ENCODE measurements around the gene LRRC75A. TPM values are rescaled to one million over a fixed set of nuclear protein-coding genes. Genes with fewer than 3 reads are reported as not detected.

The LRRC75A gene
- total RNA-seq, 2 donors from 2014 or later = 3.7 to 4.0 TPM

DNA sequence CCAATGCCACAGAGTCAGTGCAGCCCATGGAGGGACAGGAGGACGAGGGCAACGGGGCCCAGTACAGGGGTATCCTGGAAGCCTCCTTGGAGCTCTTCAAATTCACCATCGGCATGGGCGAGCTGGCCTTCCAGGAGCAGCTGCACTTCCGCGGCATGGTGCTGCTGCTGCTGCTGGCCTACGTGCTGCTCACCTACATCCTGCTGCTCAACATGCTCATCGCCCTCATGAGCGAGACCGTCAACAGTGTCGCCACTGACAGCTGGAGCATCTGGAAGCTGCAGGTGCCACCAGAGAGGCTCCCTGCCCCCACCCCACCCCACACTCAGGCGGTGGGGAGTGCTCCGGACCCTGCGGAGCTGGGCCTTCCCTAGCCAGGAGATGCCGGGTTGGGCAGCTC, 60.0 kb downstream of the LRRC75A start:
- Histone ChIP-seq H3K36me3 (no peaks in the 10 kb centered on the region), H3K4me1 (ENCODE audit: control insufficient read depth in 1 of 2, low read depth in 2 of 2) (no peaks in the 10 kb centered on the region), H3K9me3 (no peaks in the 10 kb centered on the region), H3K27me3 (replicated peaks; ENCODE audit: insufficient read depth) (no peaks in the 10 kb centered on the region), H3K4me3 (no peak overlapping the region), H3K27ac (no peak overlapping the region)
- DNase-seq (ENCODE audit: low spot score) (no peak), ATAC-seq (ENCODE audit: insufficient number of reproducible peaks, low FRiP score, low read depth) (no peak)
- TF ChIP-seq, protein P1, sequence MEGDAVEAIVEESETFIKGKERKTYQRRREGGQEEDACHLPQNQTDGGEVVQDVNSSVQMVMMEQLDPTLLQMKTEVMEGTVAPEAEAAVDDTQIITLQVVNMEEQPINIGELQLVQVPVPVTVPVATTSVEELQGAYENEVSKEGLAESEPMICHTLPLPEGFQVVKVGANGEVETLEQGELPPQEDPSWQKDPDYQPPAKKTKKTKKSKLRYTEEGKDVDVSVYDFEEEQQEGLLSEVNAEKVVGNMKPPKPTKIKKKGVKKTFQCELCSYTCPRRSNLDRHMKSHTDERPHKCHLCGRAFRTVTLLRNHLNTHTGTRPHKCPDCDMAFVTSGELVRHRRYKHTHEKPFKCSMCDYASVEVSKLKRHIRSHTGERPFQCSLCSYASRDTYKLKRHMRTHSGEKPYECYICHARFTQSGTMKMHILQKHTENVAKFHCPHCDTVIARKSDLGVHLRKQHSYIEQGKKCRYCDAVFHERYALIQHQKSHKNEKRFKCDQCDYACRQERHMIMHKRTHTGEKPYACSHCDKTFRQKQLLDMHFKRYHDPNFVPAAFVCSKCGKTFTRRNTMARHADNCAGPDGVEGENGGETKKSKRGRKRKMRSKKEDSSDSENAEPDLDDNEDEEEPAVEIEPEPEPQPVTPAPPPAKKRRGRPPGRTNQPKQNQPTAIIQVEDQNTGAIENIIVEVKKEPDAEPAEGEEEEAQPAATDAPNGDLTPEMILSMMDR (IDR thresholded peaks at IDR 0.05) = no peak

DNA sequence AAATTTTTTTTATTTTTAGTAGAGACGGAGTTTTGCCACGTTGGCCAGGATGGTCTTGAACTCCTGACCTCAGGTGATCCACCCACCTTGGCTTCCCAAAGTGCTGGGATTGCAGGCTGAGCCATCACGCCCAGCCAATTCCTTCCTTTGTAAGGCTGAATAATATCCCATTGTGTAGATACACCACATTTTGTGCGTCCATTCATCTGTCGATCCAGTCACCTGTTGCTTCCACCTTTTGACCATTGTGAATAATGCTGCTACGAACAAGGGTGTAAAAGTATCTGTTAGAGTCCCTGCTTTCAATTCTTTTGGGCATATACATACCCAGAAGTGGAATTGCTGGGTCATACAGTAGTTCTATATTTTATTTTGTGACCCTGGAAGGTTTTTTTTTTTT, 61.3 kb downstream of the LRRC75A start:
- Histone ChIP-seq H3K36me3 (no peaks in the 10 kb centered on the region), H3K9me3 (no peaks in the 10 kb centered on the region), H3K27me3 (replicated peaks; ENCODE audit: insufficient read depth) (no peaks in the 10 kb centered on the region), H3K4me1 (ENCODE audit: control insufficient read depth in 1 of 2, low read depth in 2 of 2) (no peaks in the 10 kb centered on the region), H3K27ac (no peak overlapping the region), H3K4me3 (no peak overlapping the region)
- TF ChIP-seq, protein P1 (IDR thresholded peaks at IDR 0.05) = no peak
- ATAC-seq (ENCODE audit: insufficient number of reproducible peaks, low FRiP score, low read depth) = no peak
- DNase-seq (ENCODE audit: low spot score) = no peak

DNA sequence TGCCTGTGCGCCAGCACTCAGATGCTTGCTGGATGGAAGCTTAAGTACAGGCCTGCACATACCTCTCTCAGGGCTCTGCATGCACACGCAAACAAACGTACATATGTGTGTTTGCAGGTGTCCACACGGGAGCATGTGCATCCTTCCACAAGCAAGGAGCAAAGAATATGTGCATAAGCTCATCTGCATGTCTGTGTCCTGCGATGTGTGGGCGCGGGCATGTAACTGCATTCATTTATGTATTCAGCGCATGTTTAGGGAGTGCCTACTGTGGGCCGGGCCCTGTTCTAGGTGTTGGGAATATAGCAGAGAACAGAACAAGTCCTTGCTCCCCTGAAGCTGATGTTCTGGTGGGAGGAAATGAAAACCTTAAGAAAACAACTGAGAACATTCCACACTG, 62.9 kb downstream of the LRRC75A start:
- Histone ChIP-seq H3K27me3 (replicated peaks; ENCODE audit: insufficient read depth) (no peaks in the 10 kb centered on the region), H3K4me1 (ENCODE audit: control insufficient read depth in 1 of 2, low read depth in 2 of 2) (no peaks in the 10 kb centered on the region), H3K27ac (no peak overlapping the region), H3K4me3 (no peak overlapping the region), H3K36me3 (no peaks in the 10 kb centered on the region), H3K9me3 (no peaks in the 10 kb centered on the region)
- ATAC-seq (ENCODE audit: insufficient number of reproducible peaks, low FRiP score, low read depth) (no peak), DNase-seq (ENCODE audit: low spot score) (no peak)
- TF ChIP-seq, protein P1 (IDR thresholded peaks at IDR 0.05) = no peak

DNA sequence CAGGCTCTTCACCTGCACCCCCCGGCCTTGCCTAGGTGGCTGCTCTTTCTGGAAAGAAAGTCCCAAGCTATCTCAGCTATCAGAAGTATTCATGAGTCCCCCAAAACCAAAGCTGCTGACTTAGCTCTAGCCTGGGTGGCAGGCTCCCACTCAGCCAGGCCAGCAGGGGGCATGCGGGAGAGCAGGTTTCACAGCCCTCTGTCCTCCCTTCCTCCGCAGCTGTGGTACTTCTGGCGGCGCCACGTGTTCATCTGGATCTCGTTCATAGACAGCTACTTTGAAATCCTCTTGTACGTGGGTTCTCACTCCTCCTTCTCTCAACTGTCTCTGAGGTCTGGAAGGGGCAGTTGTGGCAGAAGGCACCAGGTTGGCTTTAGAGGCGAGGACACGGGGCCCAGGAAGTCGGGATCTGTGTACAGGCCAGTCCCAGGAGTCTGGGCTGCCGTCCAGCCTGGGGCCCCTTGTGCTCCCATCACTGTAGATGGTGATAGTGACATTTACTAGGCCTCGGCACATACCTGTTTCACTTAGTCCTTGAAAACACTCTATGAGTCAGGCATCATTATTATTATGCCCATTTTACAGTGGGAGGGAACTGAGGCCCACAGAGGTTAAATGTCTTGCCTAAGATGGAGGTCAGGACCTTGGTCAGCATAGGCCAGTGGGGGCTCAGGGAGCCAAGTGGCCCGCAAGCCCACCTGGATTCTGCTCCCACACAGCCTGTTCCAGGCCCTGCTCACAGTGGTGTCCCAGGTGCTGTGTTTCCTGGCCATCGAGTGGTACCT, 63.7 kb downstream of the LRRC75A start:
- DNase-seq (ENCODE audit: low spot score) (no peak), ATAC-seq (ENCODE audit: insufficient number of reproducible peaks, low FRiP score, low read depth) (no peak)
- Histone ChIP-seq H3K36me3 (no peaks in the 10 kb centered on the region), H3K27me3 (replicated peaks; ENCODE audit: insufficient read depth) (no peaks in the 10 kb centered on the region), H3K4me3 (no peak overlapping the region), H3K9me3 (no peaks in the 10 kb centered on the region), H3K4me1 (ENCODE audit: control insufficient read depth in 1 of 2, low read depth in 2 of 2) (no peaks in the 10 kb centered on the region), H3K27ac (no peak overlapping the region)
- TF ChIP-seq, protein P1 (IDR thresholded peaks at IDR 0.05) = peak; percentile 30

DNA sequence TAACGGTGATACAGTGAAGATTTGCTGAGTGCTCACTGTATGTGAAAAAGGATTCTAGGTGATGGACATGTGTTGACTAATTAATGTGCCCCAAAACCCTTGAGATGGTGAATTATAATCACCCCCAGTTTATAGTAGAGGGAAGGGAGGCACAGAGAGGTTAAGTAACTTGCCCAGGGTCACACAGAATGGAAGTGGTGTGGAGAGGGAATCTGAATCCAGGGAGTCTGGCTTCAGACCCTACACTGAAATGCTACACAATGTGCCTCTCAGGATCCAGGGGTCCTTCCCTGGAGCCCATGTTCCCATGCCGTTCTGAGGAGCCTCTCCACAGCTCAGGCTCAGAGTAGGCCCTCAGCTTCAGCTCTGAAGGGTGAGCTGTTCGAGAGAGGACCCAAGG, 65.0 kb downstream of the LRRC75A start:
- TF ChIP-seq, protein P1 (IDR thresholded peaks at IDR 0.05) = no peak
- Histone ChIP-seq H3K4me1 (ENCODE audit: control insufficient read depth in 1 of 2, low read depth in 2 of 2) (no peaks in the 10 kb centered on the region), H3K9me3 (no peaks in the 10 kb centered on the region)

More for the DNA sequence above, 65.0 kb downstream of the LRRC75A start:
- DNase-seq (ENCODE audit: low spot score) (no peak), ATAC-seq (ENCODE audit: insufficient number of reproducible peaks, low FRiP score, low read depth) (no peak)
- H3K27me3 ChIP-seq (replicated peaks; ENCODE audit: insufficient read depth) = no peaks in the 10 kb centered on the region
- H3K4me3 ChIP-seq = no peak overlapping the region
- no peak overlapping the region for H3K27ac ChIP-seq
- peaks cover 2% of the 10 kb centered on the region for H3K36me3 ChIP-seq
